WERI-Rb-1 (cell line): ENCODE results near the gene DYNC1LI2.

Experiments
- DNase-seq: peaks from one replicate; pipeline ENCODE4 v3.0.0-alpha.2; 2020
- H3K27ac ChIP-seq: fragments of 250-450 bp; sonication (Bioruptor Pico); 2 replicates; pipeline ENCODE4 v1.5.1; 2020; ENCODE audit warnings: mild to moderate bottlenecking, moderate library complexity
- H3K27me3 ChIP-seq: fragments of 250-450 bp; sonication (Bioruptor Pico); 2 replicates; pipeline ENCODE4 v1.5.1; 2021; ENCODE audit warnings: mild to moderate bottlenecking, low read depth, moderate library complexity; ENCODE audit not compliant: insufficient read depth, severe bottlenecking
- H3K36me3 ChIP-seq: fragments of 250-450 bp; sonication (Bioruptor Pico); 2 replicates; pipeline ENCODE4 v1.5.1; 2020; ENCODE audit warnings: mild to moderate bottlenecking, moderate library complexity
- H3K4me3 ChIP-seq: 2 replicates; pipeline ENCODE4 v1.5.1; 2011; ENCODE audit warnings: low read depth, mild to moderate bottlenecking, control low read depth, low read length
- H3K9me3 ChIP-seq: fragments of 250-450 bp; sonication (Bioruptor Pico); 2 replicates; pipeline ENCODE4 v1.5.1; 2021; ENCODE audit warnings: mild to moderate bottlenecking, moderate library complexity; ENCODE audit not compliant: severe bottlenecking
- TF ChIP-seq, protein P1 (sequence below): IDR thresholded peaks from 2 replicates; pipeline ENCODE4 v1.5.1; 2011; ENCODE audit warnings: low read depth, mild to moderate bottlenecking, control low read depth, inconsistent platforms, low read length

DYNC1LI2 gene

DNA sequence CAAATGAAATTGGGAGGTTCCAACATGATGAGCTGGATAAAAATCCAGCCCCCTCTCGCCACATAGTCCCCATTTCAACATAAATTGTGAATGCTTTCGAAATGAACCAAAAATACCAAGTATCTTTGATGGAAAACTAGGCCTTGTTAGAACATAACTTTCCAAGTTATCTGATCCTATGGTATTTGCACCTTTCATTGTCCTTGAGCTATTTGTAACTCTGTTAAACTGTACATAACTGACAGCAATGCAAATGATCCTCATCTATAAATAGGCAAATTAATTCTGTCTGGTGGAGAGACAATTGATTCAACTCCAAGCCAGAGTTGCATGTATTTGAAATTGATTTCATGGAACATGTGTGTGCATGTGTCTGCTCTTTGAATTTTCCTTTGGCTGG lies 73.1 kb downstream of the DYNC1LI2 start:
- H3K27ac ChIP-seq: no peak overlapping the region
- TF ChIP-seq, protein P1, sequence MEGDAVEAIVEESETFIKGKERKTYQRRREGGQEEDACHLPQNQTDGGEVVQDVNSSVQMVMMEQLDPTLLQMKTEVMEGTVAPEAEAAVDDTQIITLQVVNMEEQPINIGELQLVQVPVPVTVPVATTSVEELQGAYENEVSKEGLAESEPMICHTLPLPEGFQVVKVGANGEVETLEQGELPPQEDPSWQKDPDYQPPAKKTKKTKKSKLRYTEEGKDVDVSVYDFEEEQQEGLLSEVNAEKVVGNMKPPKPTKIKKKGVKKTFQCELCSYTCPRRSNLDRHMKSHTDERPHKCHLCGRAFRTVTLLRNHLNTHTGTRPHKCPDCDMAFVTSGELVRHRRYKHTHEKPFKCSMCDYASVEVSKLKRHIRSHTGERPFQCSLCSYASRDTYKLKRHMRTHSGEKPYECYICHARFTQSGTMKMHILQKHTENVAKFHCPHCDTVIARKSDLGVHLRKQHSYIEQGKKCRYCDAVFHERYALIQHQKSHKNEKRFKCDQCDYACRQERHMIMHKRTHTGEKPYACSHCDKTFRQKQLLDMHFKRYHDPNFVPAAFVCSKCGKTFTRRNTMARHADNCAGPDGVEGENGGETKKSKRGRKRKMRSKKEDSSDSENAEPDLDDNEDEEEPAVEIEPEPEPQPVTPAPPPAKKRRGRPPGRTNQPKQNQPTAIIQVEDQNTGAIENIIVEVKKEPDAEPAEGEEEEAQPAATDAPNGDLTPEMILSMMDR: no peak
- H3K36me3 ChIP-seq: peaks cover 6% of the 10 kb centered on the region
- no peaks in the 10 kb centered on the region for H3K9me3 ChIP-seq
- no peak overlapping the region for H3K4me3 ChIP-seq
- no peak for DNase-seq
- H3K27me3 ChIP-seq: no peaks in the 10 kb centered on the region

DNA sequence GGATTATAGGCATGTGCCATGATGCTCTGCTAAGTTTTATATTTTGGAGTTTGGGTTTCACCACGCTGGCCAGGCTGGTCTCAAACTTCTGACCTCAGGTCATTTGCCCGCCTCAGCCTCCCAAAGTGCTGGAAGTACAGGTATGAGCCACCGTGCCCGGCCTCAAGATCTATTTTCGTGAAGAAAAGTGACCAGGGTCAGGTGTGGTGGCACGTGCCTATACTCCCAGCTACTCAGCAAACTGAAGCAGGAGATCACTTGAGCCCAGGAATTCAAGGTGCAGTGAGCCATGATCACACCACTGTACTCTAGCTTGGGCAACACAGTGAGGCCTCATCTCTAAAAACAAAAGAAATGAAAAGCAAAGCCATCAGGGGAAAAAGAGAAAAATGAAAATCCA lies 73.6 kb downstream of the DYNC1LI2 start:
- Histone ChIP-seq H3K36me3 (peaks cover 6% of the 10 kb centered on the region), H3K4me3 (no peak overlapping the region), H3K27ac (no peak overlapping the region), H3K9me3 (no peaks in the 10 kb centered on the region), H3K27me3 (no peaks in the 10 kb centered on the region)
- DNase-seq: no peak
- TF ChIP-seq, protein P1: no peak

DNA sequence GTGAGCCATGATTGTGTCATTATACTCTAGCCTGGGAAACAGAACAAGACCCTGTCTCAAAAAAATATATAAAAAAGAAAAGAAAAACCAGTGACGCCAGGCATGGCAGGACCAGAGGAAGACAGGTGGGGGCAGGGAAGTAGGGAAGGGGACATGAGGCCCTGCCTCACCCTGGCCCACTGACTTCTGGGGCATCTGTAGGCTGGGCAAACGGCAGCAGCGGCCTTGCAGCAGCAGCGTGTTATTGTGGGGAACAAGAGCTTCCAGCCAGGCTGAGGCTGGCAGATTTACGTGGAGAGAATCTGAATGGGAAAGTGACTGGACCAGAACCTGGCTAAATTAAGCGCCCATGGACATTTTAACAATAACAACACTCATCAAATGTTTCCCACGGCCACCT lies 74.2 kb downstream of the DYNC1LI2 start:
- no peak for DNase-seq
- Histone ChIP-seq H3K27me3 (no peaks in the 10 kb centered on the region), H3K4me3 (no peak overlapping the region), H3K27ac (no peak overlapping the region), H3K9me3 (no peaks in the 10 kb centered on the region), H3K36me3 (peaks cover 6% of the 10 kb centered on the region)
- TF ChIP-seq, protein P1: no peak

DNA sequence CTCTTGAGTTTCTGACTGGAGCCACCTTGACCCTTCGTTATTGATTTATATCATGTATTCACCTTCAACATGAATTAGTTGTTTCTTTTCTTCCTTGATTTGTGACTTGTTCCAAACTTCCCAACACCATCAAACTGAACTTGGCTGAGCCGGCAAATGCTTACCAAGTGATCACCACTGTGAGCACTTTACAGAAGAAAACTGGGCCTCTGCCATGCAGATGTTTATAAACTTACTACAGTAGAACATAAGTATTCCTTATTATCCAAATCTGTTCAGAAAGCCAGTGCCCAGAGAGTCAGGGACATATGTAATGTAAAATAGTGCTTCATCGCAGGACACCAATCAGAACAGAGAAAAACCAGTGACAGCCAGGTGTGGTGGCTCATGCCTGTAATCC lies 74.8 kb downstream of the DYNC1LI2 start:
- no peaks in the 10 kb centered on the region for H3K27me3 ChIP-seq
- TF ChIP-seq, protein P1: no peak
- H3K9me3 ChIP-seq: no peaks in the 10 kb centered on the region
- peaks cover 6% of the 10 kb centered on the region for H3K36me3 ChIP-seq
- DNase-seq: no peak
- no peak overlapping the region for H3K27ac ChIP-seq
- H3K4me3 ChIP-seq: no peak overlapping the region

DNA sequence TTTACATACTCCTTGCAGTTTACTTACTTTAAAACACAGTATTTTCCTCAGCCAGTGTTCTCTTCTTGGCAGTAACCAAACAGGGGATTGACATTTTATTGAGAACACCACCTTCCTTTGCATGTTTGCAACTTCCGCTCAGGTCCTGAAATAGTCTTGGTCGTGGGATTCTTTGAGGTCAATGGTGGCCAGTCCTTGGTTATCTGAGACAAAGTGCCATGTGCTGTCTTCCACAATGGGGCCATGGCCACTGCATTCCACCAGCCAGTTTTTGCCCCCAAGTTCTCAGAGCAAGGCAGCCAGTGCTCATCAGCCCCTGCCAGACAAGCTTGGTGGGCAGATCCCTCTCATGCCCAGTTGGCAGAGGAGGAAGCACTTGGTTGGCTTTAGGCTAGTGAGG lies 77.7 kb downstream of the DYNC1LI2 start:
- H3K27me3 ChIP-seq: no peaks in the 10 kb centered on the region

More for the DNA sequence above, 77.7 kb downstream of the DYNC1LI2 start:
- H3K4me3 ChIP-seq: no peak overlapping the region
- no peak for DNase-seq
- peaks cover 6% of the 10 kb centered on the region for H3K36me3 ChIP-seq
- no peaks in the 10 kb centered on the region for H3K9me3 ChIP-seq
- H3K27ac ChIP-seq: no peak overlapping the region
- TF ChIP-seq, protein P1: no peak
